HG02642 (cell line): ENCODE data around the gene KCTD15.

Source experiments
- ATAC-seq: cut with Tn5 transposase; IDR thresholded peaks from one replicate; pipeline ENCODE4 v1.9.1; 2021; ENCODE audit warnings: mild to moderate bottlenecking; ENCODE audit not compliant: unreplicated experiment, poor library complexity

The KCTD15 gene

GRCh38 chr19:33841685-33842084 is 45.0 kb downstream of the KCTD15 start:
- no peak for ATAC-seq

- no peak for ATAC-seq
Observed at GRCh38 chr19:33844478-33844877, 47.8 kb downstream of the KCTD15 start.

- ATAC-seq: no peak
Observed at GRCh38 chr19:33845498-33845897, 48.8 kb downstream of the KCTD15 start.

- ATAC-seq: no peak
Observed at GRCh38 chr19:33849551-33850147, 53.0 kb downstream of the KCTD15 start.

- ATAC-seq: no peak
Observed at GRCh38 chr19:33859016-33859415, 62.3 kb downstream of the KCTD15 start.

- ATAC-seq: no peak
Observed at GRCh38 chr19:33860312-33861090, 63.8 kb downstream of the KCTD15 start.

- ATAC-seq: no peak
Observed at GRCh38 chr19:33861950-33862349, 65.3 kb downstream of the KCTD15 start.

- no peak for ATAC-seq
Observed at GRCh38 chr19:33862981-33863380, 66.3 kb downstream of the KCTD15 start.

- ATAC-seq: no peak
Observed at GRCh38 chr19:33863436-33863835, 66.8 kb downstream of the KCTD15 start.

- no peak for ATAC-seq
Observed at GRCh38 chr19:33864311-33864850, 67.7 kb downstream of the KCTD15 start.

GRCh38 chr19:33865306-33865705 is 68.6 kb downstream of the KCTD15 start:
- no peak for ATAC-seq
